Middle frontal gyrus (tissue), 1 donor: Measurements from ENCODE around the gene RNU5D-1.
"Not testable (repeated sequence)": the region's sequence is repeated elsewhere in the genome, so short reads cannot be mapped to it uniquely, and the experiment has no call there.

Source experiments
- DNase-seq: peaks from one replicate; pipeline ENCODE4 v3.0.0-alpha.2; 2015; ENCODE audit warnings: low spot score; ENCODE audit errors: extremely low spot score

Gene RNU5D-1

GRCh38 chr1:44730741-44731512 is at the start of gene RNU5D-1:
TSS of gene RNU5D-1 (minus strand) at chr1:44731170.
- peak; percentile 88 for DNase-seq

GRCh38 chr1:44780583-44781121 is 49.7 kb upstream of the RNU5D-1 start:
- no peak for DNase-seq

GRCh38 chr1:44778705-44779576 is 48.0 kb upstream of the RNU5D-1 start:
- DNase-seq, result no peak

- DNase-seq, result no peak
Measured at GRCh38 chr1:44777969-44778635, 47.1 kb upstream of the RNU5D-1 start.

- no peak for DNase-seq
Measured at GRCh38 chr1:44777547-44777946, 46.6 kb upstream of the RNU5D-1 start.

- DNase-seq, result no peak
Measured at GRCh38 chr1:44776730-44777068, 45.7 kb upstream of the RNU5D-1 start.

GRCh38 chr1:44775930-44776729 is 45.2 kb upstream of the RNU5D-1 start:
- DNase-seq, result no peak

GRCh38 chr1:44775078-44775929 is 44.3 kb upstream of the RNU5D-1 start, which contains the start of gene RPS8:
TSS of gene RPS8 (plus strand) at chr1:44775540. CDS start at chr1:44775597, 57 bp downstream.
- DNase-seq, result peak; percentile 89

- DNase-seq, result not testable (repeated sequence)
Measured at GRCh38 chr1:44766421-44766820, 35.5 kb upstream of the RNU5D-1 start.

- no peak for DNase-seq
Measured at GRCh38 chr1:44760876-44761275, 29.9 kb upstream of the RNU5D-1 start.

GRCh38 chr1:44759077-44759476 is 28.1 kb upstream of the RNU5D-1 start:
- DNase-seq, result no peak

GRCh38 chr1:44757420-44757819 is 26.4 kb upstream of the RNU5D-1 start:
- no peak for DNase-seq

- DNase-seq, result no peak
Measured at GRCh38 chr1:44747878-44748277, 16.9 kb upstream of the RNU5D-1 start.

GRCh38 chr1:44743211-44743610 is 12.2 kb upstream of the RNU5D-1 start:
- no peak for DNase-seq

GRCh38 chr1:44740179-44740617 is 9.2 kb upstream of the RNU5D-1 start:
- DNase-seq, result no peak

- DNase-seq, result peak; percentile 94
Measured at GRCh38 chr1:44739307-44740178, 8.6 kb upstream of the RNU5D-1 start, which contains the start of gene KIF2C. TSS of gene KIF2C (plus strand) at chr1:44739837. CDS start at chr1:44739933, 96 bp downstream.

- not testable (repeated sequence) for DNase-seq
Measured at GRCh38 chr1:44738953-44739306, 8.0 kb upstream of the RNU5D-1 start.

- DNase-seq, result no peak
Measured at GRCh38 chr1:44735992-44736391, 5.0 kb upstream of the RNU5D-1 start.

- DNase-seq, result no peak
Measured at GRCh38 chr1:44733784-44734183, 2.8 kb upstream of the RNU5D-1 start.
